KMS-11 (cell line): Measurements from ENCODE around the gene NOPCHAP1.

Source experiments
- H2AFZ ChIP-seq: fragments of 200-600 bp; sonication (generic); 2 replicates; pipeline ENCODE4 v1.6.1; 2016; ENCODE audit warnings: antibody characterized with exemption, mixed run types, low read depth
- H3K27ac ChIP-seq: fragments of 200-600 bp; sonication (generic); 2 replicates; pipeline ENCODE4 v1.6.1; 2016; ENCODE audit warnings: mild to moderate bottlenecking, mixed run types
- H3K27me3 ChIP-seq: fragments of 200-600 bp; sonication (generic); 2 replicates; pipeline ENCODE4 v1.6.1; 2017; ENCODE audit warnings: mild to moderate bottlenecking, low read depth, mixed run types, moderate library complexity; ENCODE audit not compliant: insufficient read depth
- H3K36me3 ChIP-seq: fragments of 200-600 bp; sonication (generic); 2 replicates; pipeline ENCODE4 v1.6.1; 2017; ENCODE audit warnings: mild to moderate bottlenecking, mixed run types; ENCODE audit not compliant: insufficient read depth
- H3K4me1 ChIP-seq: fragments of 200-600 bp; sonication (generic); 2 replicates; pipeline ENCODE4 v1.6.1; 2016; ENCODE audit warnings: mild to moderate bottlenecking, low read depth, mixed run types; ENCODE audit not compliant: poor library complexity, severe bottlenecking
- H3K4me2 ChIP-seq: fragments of 200-600 bp; sonication (generic); 2 replicates; pipeline ENCODE4 v1.7.0; 2016; ENCODE audit warnings: mild to moderate bottlenecking, mixed run types
- H3K4me3 ChIP-seq: fragments of 200-600 bp; sonication (generic); IDR thresholded peaks from 2 replicates; pipeline ENCODE4 v1.6.1; 2017; ENCODE audit warnings: low read depth, low read length, mixed read lengths; ENCODE audit not compliant: insufficient read depth
- H3K79me2 ChIP-seq: fragments of 200-600 bp; sonication (generic); 2 replicates; pipeline ENCODE4 v1.6.1; 2016; ENCODE audit warnings: low read depth, mixed run types; ENCODE audit not compliant: insufficient read depth
- H3K9ac ChIP-seq: fragments of 200-600 bp; sonication (generic); 2 replicates; pipeline ENCODE4 v1.6.1; 2016; ENCODE audit warnings: mild to moderate bottlenecking, mixed run types
- H4K20me1 ChIP-seq: fragments of 200-600 bp; sonication (generic); 2 replicates; pipeline ENCODE4 v1.6.1; 2016; ENCODE audit warnings: mild to moderate bottlenecking, mixed run types; ENCODE audit not compliant: insufficient read depth
- TF ChIP-seq, protein P1 (sequence below): fragments of 200-600 bp; sonication (generic); conservative IDR thresholded peaks from 2 replicates; pipeline ENCODE4 v1.6.1; 2017; ENCODE audit warnings: low read depth, mild to moderate bottlenecking, antibody characterized with exemption, low read length, moderate library complexity, mixed read lengths

NOPCHAP1 gene

GRCh38 chr12:104952816-104953215, 33.3 kb upstream of the NOPCHAP1 start:
- TF ChIP-seq, protein P1, sequence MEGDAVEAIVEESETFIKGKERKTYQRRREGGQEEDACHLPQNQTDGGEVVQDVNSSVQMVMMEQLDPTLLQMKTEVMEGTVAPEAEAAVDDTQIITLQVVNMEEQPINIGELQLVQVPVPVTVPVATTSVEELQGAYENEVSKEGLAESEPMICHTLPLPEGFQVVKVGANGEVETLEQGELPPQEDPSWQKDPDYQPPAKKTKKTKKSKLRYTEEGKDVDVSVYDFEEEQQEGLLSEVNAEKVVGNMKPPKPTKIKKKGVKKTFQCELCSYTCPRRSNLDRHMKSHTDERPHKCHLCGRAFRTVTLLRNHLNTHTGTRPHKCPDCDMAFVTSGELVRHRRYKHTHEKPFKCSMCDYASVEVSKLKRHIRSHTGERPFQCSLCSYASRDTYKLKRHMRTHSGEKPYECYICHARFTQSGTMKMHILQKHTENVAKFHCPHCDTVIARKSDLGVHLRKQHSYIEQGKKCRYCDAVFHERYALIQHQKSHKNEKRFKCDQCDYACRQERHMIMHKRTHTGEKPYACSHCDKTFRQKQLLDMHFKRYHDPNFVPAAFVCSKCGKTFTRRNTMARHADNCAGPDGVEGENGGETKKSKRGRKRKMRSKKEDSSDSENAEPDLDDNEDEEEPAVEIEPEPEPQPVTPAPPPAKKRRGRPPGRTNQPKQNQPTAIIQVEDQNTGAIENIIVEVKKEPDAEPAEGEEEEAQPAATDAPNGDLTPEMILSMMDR, result no peak
- Histone ChIP-seq H3K9ac (no peak overlapping the region), H3K36me3 (no peaks in the 10 kb centered on the region), H3K4me1 (peaks cover 10% of the 10 kb centered on the region), H3K27ac (no peak overlapping the region), H3K79me2 (no peaks in the 10 kb centered on the region), H3K4me3 (no peak overlapping the region), H3K4me2 (no peak overlapping the region), H2AFZ (no peak overlapping the region), H4K20me1 (no peaks in the 10 kb centered on the region), H3K27me3 (no peaks in the 10 kb centered on the region)

DNA sequence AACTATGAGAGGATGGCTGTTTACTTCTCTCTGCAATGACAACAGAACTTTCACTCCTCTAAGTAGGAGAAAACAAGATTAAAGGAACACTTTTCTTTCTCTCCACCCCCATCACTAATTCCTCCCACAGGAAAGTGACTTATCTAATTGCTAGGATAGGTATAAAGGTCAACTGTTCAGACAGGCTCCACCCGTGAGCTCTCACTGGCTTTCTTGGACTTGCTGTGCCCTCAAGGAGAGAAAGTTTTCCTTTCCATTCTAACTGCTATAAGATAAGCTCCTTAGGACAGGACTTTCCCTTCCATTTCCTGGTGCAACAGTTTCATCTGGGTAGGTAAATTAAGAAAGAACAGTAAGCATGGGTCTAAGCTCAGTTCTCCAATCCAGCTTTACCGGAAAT, 32.8 kb upstream of the NOPCHAP1 start:
- Histone ChIP-seq H3K9ac (no peak overlapping the region), H3K4me1 (peaks cover 10% of the 10 kb centered on the region), H3K4me3 (no peak overlapping the region), H3K79me2 (no peaks in the 10 kb centered on the region), H3K27me3 (no peaks in the 10 kb centered on the region), H4K20me1 (no peaks in the 10 kb centered on the region), H3K27ac (no peak overlapping the region), H3K4me2 (no peak overlapping the region), H2AFZ (no peak overlapping the region), H3K36me3 (no peaks in the 10 kb centered on the region)
- TF ChIP-seq, protein P1, result no peak

DNA sequence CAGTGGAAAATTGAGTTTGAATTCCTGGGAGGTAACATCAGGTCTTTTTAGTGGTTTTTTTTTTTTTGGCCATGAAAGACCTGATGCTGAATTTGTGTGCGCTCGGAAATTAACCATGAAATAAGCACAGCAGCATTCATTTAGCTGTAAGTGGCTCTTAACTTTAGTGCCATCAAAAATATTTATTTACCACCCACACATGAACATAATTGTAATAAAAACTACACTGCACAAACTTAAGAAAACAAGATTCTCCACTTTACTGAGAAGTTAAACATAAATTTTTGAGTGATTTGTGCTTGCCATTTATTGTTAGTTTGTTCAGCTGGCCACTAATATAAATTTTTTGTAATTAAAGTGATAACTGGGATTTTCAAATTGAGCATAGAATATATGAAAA, 30.4 kb upstream of the NOPCHAP1 start:
- Histone ChIP-seq H3K27me3 (no peaks in the 10 kb centered on the region), H2AFZ (no peak overlapping the region), H3K4me2 (no peak overlapping the region), H3K4me3 (no peak overlapping the region), H3K79me2 (no peaks in the 10 kb centered on the region), H3K27ac (no peak overlapping the region), H3K4me1 (peaks cover 21% of the 10 kb centered on the region), H3K9ac (no peak overlapping the region), H4K20me1 (no peaks in the 10 kb centered on the region), H3K36me3 (no peaks in the 10 kb centered on the region)
- TF ChIP-seq, protein P1, result no peak

GRCh38 chr12:104956870-104957718, 29.0 kb upstream of the NOPCHAP1 start:
- TF ChIP-seq, protein P1, result no peak
- Histone ChIP-seq H3K36me3 (no peaks in the 10 kb centered on the region), H4K20me1 (no peaks in the 10 kb centered on the region), H3K4me3 (no peak overlapping the region), H3K79me2 (no peaks in the 10 kb centered on the region), H3K27me3 (no peaks in the 10 kb centered on the region), H2AFZ (peak overlapping the region; percentile 71), H3K9ac (peak overlapping the region; percentile 96; the same call in 1 of the 2 replicates), H3K4me1 (peaks cover 21% of the 10 kb centered on the region), H3K27ac (no peak overlapping the region), H3K4me2 (peak overlapping the region; percentile 44)
